Left cardiac atrium (tissue), 4 donors: ENCODE results near the gene LAIR1. TPM values are rescaled to one million over a fixed set of nuclear protein-coding genes. Genes with fewer than 3 reads are reported as not detected.
"Not testable (repeated sequence)": the region's sequence is repeated elsewhere in the genome, so short reads cannot be mapped to it uniquely, and the experiment has no call there.

Experiments used
- ATAC-seq, 2 donors: fragments of 200-7000 bp; cut with Tn5 transposase; one replicate each; pipeline ENCODE4 v1.9.1; 2020; ENCODE audit warnings: mild to moderate bottlenecking in 2 of 2, moderate library complexity in 2 of 2
- DNase-seq: peaks from one replicate; pipeline ENCODE4 v3.0.0-alpha.2; 2020
- intact Hi-C, 2 donors: fragments of 100-400 bp; cut with DNase I; formaldehyde crosslinking; loops; one replicate each; pipeline versions ENCODE4 v1.14.1 to v1.15.1; 2022 to 2023
- total RNA-seq, 2 donors: library from RNA; stranded (reverse); fragmentation: NEBNext Ultra II Directional; extraction: Animal tissue kit (Norgen Biotek cat#: 25700); gene quantifications; one replicate each; pipeline ENCODE4 v1.2.1, GENCODE V29; 2021
- donor health status: DM: no; HTN: yes; CAD: no.
- donor health status: DM: no; HTN: yes; CAD: no; lungs with severe emphysema.
- donor health status: DM: yes; HTN: yes; CAD: no.
- donor health status: Dilated cardiomyopathy.

Gene LAIR1
- total RNA-seq, 2 donors from 2014 or later = 16.2 to 26.8 TPM

GRCh38 chr19:54354761-54355160 lies 10.0 kb downstream of the LAIR1 start:
- DNase-seq = no peak
- intact Hi-C loops = no loop called here
- no peak for ATAC-seq

GRCh38 chr19:54352546-54352945 lies 12.2 kb downstream of the LAIR1 start:
- no peak for ATAC-seq

GRCh38 chr19:54352041-54352440 lies 12.7 kb downstream of the LAIR1 start:
- intact Hi-C loops = no loop called here
- ATAC-seq (no peak), DNase-seq (no peak)

More at GRCh38 chr19:54352546-54352945, 12.2 kb downstream of the LAIR1 start:
- no peak for DNase-seq
- intact Hi-C loops = no loop called here

GRCh38 chr19:54351474-54351873 lies 13.3 kb downstream of the LAIR1 start:
- ATAC-seq = no peak
- DNase-seq = no peak
- intact Hi-C loops = no loop called here

GRCh38 chr19:54345938-54346386 lies 18.8 kb downstream of the LAIR1 start:
- DNase-seq (no peak), ATAC-seq (peak in 1 of 2 donors; percentile 38)
- intact Hi-C loops = no loop called here

- no peak for ATAC-seq
- intact Hi-C loops = no loop called here
- DNase-seq = no peak
Measured at GRCh38 chr19:54343868-54344267, 20.9 kb downstream of the LAIR1 start.

- ATAC-seq = no peak
- intact Hi-C loops = no loop called here
- no peak for DNase-seq
Measured at GRCh38 chr19:54341295-54341694, 23.4 kb downstream of the LAIR1 start.

- DNase-seq (no peak), ATAC-seq (peak in 1 of 2 donors; percentile 37)
- intact Hi-C loops = no loop called here
Measured at GRCh38 chr19:54339646-54340358, 24.9 kb downstream of the LAIR1 start.

- intact Hi-C loops = no loop called here
- no peak for ATAC-seq
- no peak for DNase-seq
Measured at GRCh38 chr19:54338521-54338920, 26.2 kb downstream of the LAIR1 start.

- no peak for ATAC-seq
- intact Hi-C loops = no loop called here
Measured at GRCh38 chr19:54337858-54338230, 26.9 kb downstream of the LAIR1 start.

GRCh38 chr19:54336893-54337857 lies 27.6 kb downstream of the LAIR1 start:
- ATAC-seq = no peak
- DNase-seq = no peak
- intact Hi-C loops = no loop called here

More at GRCh38 chr19:54337858-54338230, 26.9 kb downstream of the LAIR1 start:
- no peak for DNase-seq

GRCh38 chr19:54335979-54336892 lies 28.5 kb downstream of the LAIR1 start:
- DNase-seq (no peak), ATAC-seq (no peak)
- intact Hi-C loops = no loop called here

- DNase-seq (no peak), ATAC-seq (no peak)
- intact Hi-C loops = no loop called here
Measured at GRCh38 chr19:54335164-54335563, 29.6 kb downstream of the LAIR1 start.

GRCh38 chr19:54333586-54334298 lies 31.0 kb downstream of the LAIR1 start:
- DNase-seq (no peak), ATAC-seq (no peak)
- intact Hi-C loops = no loop called here

GRCh38 chr19:54332149-54332548 lies 32.6 kb downstream of the LAIR1 start:
- ATAC-seq (no peak), DNase-seq (no peak)
- intact Hi-C loops = no loop called here

GRCh38 chr19:54331626-54332025 lies 33.1 kb downstream of the LAIR1 start:
- DNase-seq = no peak
- intact Hi-C loops = no loop called here
- ATAC-seq = no peak

- no peak for ATAC-seq
- intact Hi-C loops = loop anchor here in 1 of 2 donors (10.0 kb wide), 1 partner anchor 65 kb away; no protein-coding TSS in a partner anchor
- DNase-seq = no peak
Measured at GRCh38 chr19:54329476-54330165, 35.1 kb downstream of the LAIR1 start.

GRCh38 chr19:54328781-54329180 lies 36.0 kb downstream of the LAIR1 start:
- intact Hi-C loops = loop anchor here in 1 of 2 donors (10.0 kb wide), 1 partner anchor 66 kb away; no protein-coding TSS in a partner anchor

More at GRCh38 chr19:54328781-54329180, 36.0 kb downstream of the LAIR1 start:
- ATAC-seq, DNase-seq: not testable (repeated sequence)
